Fibroblast of gingiva (primary cell): ENCODE measurements around the gene SMG9.
"Not testable (repeated sequence)": the region's sequence is repeated elsewhere in the genome, so short reads cannot be mapped to it uniquely, and the experiment has no call there.

Experiments used
- DNase-seq: peaks from one replicate; pipeline ENCODE4 v3.0.0-alpha.2; 2011; ENCODE audit warnings: low read depth

SMG9 gene

GRCh38 chr19:43692385-43692784 lies 62.4 kb downstream of the SMG9 start:
- DNase-seq: no peak

DNA sequence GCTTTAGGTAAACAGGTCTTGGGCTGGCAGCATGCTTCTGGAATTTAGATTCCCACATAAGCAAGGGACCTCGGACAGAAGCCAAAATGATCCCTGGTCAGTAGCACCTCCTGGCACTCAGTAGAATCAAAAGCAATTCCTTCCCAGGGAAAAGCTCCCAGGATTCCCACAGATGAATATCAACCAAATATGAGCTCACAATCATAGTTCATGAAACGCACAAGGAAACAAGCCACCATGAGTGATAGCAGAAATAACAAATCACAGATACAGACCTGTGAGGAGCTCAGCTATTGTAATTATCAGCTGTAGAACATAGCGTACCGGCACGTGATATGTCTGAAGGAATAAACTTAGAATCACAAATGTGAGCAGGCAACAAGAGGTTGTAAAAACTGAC lies 63.0 kb downstream of the SMG9 start:
- no peak for DNase-seq

- no peak for DNase-seq
These were observed 63.9 kb downstream of the SMG9 start for GRCh38 chr19:43690890-43691289.

DNA sequence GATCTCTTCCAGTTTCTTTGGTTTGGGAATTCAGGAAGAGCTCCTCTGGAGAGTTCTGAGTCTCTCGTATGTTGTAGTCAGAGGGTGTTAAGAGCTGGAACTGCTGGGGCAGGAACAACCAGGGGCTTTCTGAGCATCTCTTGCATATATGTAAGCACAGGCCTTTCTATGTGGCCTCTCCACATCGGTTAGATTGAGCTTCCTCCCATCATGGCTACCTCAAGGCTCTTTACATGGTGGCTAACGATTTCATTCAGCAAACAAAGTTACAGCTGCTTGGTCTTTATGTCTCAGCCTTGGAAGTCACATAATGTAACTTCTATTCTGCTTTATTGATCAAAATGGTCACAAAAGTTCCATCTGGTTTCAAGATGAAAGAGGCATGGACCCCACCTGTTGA lies 64.3 kb downstream of the SMG9 start:
- DNase-seq: no peak

- no peak for DNase-seq
These were observed 66.6 kb downstream of the SMG9 start for GRCh38 chr19:43688059-43688701.

- DNase-seq: no peak
These were observed 67.1 kb downstream of the SMG9 start for GRCh38 chr19:43687660-43687997.

GRCh38 chr19:43684326-43684725 lies 70.4 kb downstream of the SMG9 start:
- no peak for DNase-seq

DNA sequence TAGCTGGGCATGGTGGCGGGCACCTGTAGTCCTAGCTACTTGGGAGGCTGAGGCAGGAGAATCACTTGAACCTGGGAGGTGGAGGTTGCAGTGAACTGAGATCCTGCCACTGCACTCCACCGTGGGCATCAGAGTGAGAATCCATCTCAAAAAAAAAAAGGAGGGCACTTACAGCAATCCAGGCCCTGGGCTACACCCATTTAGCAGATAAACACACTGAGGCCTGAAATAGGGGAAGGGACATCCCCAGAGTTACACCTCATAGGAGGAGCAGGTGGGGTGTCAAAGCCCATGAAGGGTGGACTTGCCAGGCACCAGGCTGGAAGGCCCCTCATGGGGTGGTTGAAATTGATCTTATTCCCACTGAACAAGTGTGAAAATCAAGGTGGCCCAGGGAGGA lies 70.9 kb downstream of the SMG9 start:
- no peak for DNase-seq

DNA sequence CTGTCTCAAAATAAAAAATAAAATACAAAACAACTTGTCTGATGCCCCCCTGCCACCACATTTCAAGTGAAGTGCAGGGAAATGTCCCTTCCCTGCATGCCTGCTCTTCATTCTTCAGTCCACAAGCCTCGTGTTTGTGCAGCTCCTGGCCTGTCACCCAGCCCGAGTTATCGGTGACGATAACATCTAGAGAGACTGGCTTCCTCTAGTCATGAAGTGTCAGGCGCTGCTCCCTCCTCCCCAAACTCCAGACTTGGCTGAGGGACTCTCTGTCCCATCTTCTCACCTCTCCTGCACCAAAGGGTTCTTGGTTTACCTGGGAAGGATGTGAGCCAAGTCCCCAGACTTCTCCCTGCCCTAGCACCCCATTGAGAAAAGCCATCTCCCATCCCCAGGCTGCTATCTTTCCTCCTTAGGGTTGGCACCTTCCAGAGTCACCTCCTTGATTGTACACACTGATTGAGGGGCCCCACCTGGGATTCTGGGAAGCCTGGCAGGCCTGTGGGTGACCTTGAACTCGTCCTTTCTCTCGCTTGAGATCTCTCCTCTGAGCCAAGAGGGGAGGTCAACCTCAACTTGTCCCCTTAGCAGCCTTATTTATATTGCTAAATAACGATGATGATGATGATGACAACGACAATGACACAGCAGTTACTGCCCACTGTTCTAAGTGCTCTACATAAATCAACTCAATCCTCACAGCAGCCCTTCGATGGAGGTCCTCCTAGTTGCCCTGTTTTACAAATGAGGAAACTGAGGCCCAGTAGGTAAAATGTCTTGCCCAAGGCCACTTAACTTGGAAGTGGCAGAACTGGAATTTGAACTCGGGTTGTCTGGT lies 71.7 kb downstream of the SMG9 start:
- no peak for DNase-seq

DNA sequence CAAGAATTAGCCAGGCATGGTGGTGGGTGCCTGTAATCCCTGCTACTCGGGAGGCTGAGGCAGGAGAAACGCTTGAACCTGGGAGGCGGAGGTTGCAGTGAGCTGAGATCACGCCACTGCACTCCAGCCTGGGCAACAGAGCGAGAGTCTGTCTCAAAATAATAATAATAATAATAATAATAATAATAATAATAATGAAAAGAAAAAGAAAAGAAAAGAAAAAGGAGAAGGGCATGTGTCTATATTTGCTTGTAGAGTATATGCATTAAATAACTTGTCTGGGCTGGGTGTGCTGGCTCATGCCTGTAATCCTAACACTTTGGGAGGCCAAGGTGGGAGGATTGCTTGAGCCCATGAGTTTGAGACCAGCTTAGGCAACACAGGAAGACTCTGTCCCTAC lies 72.5 kb downstream of the SMG9 start:
- not testable (repeated sequence) for DNase-seq

GRCh38 chr19:43681821-43682220 lies 72.9 kb downstream of the SMG9 start:
- no peak for DNase-seq

DNA sequence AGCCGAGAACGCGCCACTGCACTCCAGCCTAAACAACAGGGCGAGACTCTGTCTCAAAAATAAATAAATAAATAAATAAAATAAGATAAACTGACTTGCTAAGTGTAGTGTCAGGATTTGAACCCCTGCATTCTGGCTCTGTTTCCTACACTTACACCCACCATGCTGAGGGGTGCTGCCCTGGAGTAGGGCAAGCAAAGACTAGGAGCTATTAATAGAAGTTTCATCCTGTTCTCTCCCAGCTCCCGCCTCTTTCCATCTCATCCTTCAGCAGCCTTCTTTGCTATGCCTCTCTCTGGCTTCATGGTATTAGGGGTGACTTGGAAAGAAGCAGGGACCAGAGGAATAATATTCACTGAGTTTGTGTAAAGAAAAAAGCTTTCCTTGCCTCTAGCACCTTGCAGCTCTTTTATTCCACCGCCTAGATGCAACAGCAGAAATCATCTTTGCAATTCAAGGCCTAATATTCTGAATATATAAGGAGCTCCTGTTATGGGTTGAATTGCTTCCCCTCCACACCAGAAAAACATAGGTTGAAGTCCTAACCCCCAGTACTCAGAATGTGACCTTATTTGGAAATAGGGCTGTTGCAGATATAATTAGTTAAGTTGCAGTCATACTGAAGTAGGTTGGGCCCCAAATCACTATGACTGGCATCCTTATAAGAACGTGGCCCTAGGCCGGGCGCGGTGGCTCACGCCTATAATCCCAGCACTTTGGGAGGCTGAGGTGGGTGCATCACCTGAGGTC lies 76.1 kb downstream of the SMG9 start:
- no peak for DNase-seq
